Spleen (tissue), 7 donors: Measurements from ENCODE around the gene ATAD1.

Experiments used
- CTCF ChIP-seq, 11 experiments: fragments of 200-600 bp in 7 of 11; fragments of 450-650 bp in 4 of 11; sonication (generic) in 4 of 11; IDR thresholded peaks in 8 of 11; conservative IDR thresholded peaks in 3 of 11; 1 replicate in 7 of 11; 2 replicates in 4 of 11; pipeline versions ENCODE4 v1.4.0 to v1.8.0; 2016 to 2021; ENCODE audit warnings: antibody characterized with exemption in 11 of 11, inconsistent platforms in 4 of 11, mild to moderate bottlenecking in 1 of 11
- POLR2A ChIP-seq, 3 donors: fragments of 450-650 bp; IDR thresholded peaks; one replicate each; pipeline ENCODE4 v1.5.1; 2017; ENCODE audit warnings: antibody characterized with exemption in 3 of 3, mild to moderate bottlenecking in 1 of 3
- POLR2AphosphoS5 ChIP-seq, 3 donors: sonication (generic); formaldehyde crosslinking; IDR thresholded peaks; one replicate each; pipeline ENCODE4 v1.5.1; 2017; ENCODE audit warnings: antibody characterized with exemption in 3 of 3
- donor health status: DM: no; HTN: no; CAD: no; lungs with moderate emphysema.
- donor health status: DM: no; HTN: no; CAD: no.
- donor health status: DM: no; HTN: no; CAD: no.

DNA sequence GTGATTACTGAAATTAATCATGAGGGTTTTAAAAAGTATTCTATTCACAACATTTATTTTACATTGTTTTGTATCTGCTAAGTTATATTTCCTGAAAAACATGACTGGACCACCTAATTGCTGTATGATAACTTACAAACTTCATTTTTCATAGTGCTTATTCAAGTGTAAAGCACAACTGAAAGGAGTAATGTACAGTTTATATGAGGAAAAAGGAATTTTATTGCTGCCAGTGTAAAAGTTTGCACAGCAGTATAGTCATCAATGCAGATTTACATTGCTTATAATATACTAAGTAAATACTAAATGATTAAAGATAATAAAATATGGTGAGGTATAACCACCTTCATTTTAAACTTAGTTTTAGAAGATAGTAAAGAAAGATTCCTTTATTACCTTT lies 49.4 kb upstream of the ATAD1 start:
- TF ChIP-seq CTCF (IDR thresholded peaks at IDR 0.05 in 8 of 11, conservative IDR thresholded peaks at IDR 0.05 in 3 of 11): no peak
- TF ChIP-seq POLR2AphosphoS5 (IDR thresholded peaks at IDR 0.05): no peak
- TF ChIP-seq POLR2A (IDR thresholded peaks at IDR 0.05): no peak
